ENCODE results near the gene CKB. TPM values are rescaled to one million over a fixed set of nuclear protein-coding genes. Genes with fewer than 3 reads are reported as not detected.

CKB gene
- total RNA-seq, result 15.1 and 51.5 TPM in 2 replicates

GRCh38 chr14:103522649-103523574, at the start of gene CKB:
Gene CKB, minus strand, starts transcription at chr14:103522830. Its CDS starts 337 bp downstream, at chr14:103522493.

GRCh38 chr14:103562429-103563225, 40.0 kb upstream of the CKB start, which contains the start of the genes BAG5 and COA8:
Gene BAG5, minus strand, starts transcription at chr14:103562657. Its CDS starts 1,493 bp downstream, at chr14:103561164.
Gene COA8, plus strand, starts transcription at chr14:103562960. Its CDS starts 42 bp downstream, at chr14:103563002.

GRCh38 chr14:103528587-103529382, 6.2 kb upstream of the CKB start, which contains the start of gene TRMT61A:
Gene TRMT61A, plus strand, starts transcription at chr14:103529196. Its CDS starts 783 bp downstream, at chr14:103529979.

Other genes with a start within 250 kb of the CKB start
- gene EIF5, start 188.6 kb downstream of the CKB start, total RNA-seq, result 116 and 218 TPM in 2 replicates
- 48.6 and 61.6 TPM in 2 replicates for gene MARK3, start 137.4 kb downstream of the CKB start, total RNA-seq
- 7.2 and 9.1 TPM in 2 replicates for gene TRMT61A, start 6.4 kb upstream of the CKB start, total RNA-seq
- gene BAG5, start 39.8 kb upstream of the CKB start, total RNA-seq, result 16.8 and 18.7 TPM in 2 replicates
- 25.5 and 32.3 TPM in 2 replicates for gene COA8, start 40.1 kb upstream of the CKB start, total RNA-seq
- 132 and 148 TPM in 2 replicates for gene KLC1, start 106.4 kb upstream of the CKB start, total RNA-seq
- 10.5 and 26.9 TPM in 2 replicates for gene XRCC3, start 192.6 kb upstream of the CKB start, total RNA-seq
- 40.0 and 45.1 TPM in 2 replicates for gene ZFYVE21, start 193.0 kb upstream of the CKB start, total RNA-seq

All from epithelial cell of alveolus of lung (primary cell).